Activated CD8-positive, alpha-beta T cell treated with anti-CD3 and anti-CD28 coated beads, Interleukin-2, amount 10 ng/mL, durations not matched to agents 7 days and 5 days (primary cell): Measurements from ENCODE around the gene MRGPRD. TPM values are rescaled to one million over a fixed set of nuclear protein-coding genes. Genes with fewer than 3 reads are reported as not detected.

Experiments
- ATAC-seq: fragments of 150-1000 bp; cut with Tn5 transposase; one replicate; pipeline ENCODE4 v1.10.0; 2021; ENCODE audit warnings: moderate library complexity
- CTCF ChIA-PET: fragments of 350-600 bp; sonication (Branson Sonifier 250); formaldehyde crosslinking; loops from one replicate; lab custom pipeline; 2021; ENCODE audit warnings: antibody characterized with exemption; lab: Charles Lee
- POLR2A ChIA-PET: fragments of 350-600 bp; sonication (Branson Sonifier 250); formaldehyde crosslinking; loops from one replicate; lab custom pipeline; 2021; ENCODE audit warnings: antibody characterized with exemption; lab: Charles Lee
- DNase-seq: peaks from one replicate; pipeline ENCODE4 v3.0.0-alpha.2; 2020
- H3K27ac Mint-ChIP-seq: one replicate; pipeline ENCODE4 v1.8.0; 2021; ENCODE audit warnings: mild to moderate bottlenecking, mixed read lengths
- H3K27me3 Mint-ChIP-seq: one replicate; pipeline ENCODE4 v1.8.0; 2021; ENCODE audit warnings: low read depth, mixed read lengths
- H3K36me3 Mint-ChIP-seq: one replicate; pipeline ENCODE4 v1.8.0; 2021; ENCODE audit warnings: low read depth, mixed read lengths
- H3K4me1 Mint-ChIP-seq: one replicate; pipeline ENCODE4 v1.8.0; 2021; ENCODE audit warnings: low read depth, mixed read lengths
- H3K4me3 Mint-ChIP-seq: one replicate; pipeline ENCODE4 v1.8.0; 2021; ENCODE audit warnings: mild to moderate bottlenecking, mixed read lengths
- H3K9me3 Mint-ChIP-seq: one replicate; pipeline ENCODE4 v1.8.0; 2022; ENCODE audit warnings: mixed read lengths; ENCODE audit not compliant: insufficient read depth
- total RNA-seq, 2 experiments: library from RNA; stranded (reverse); gene quantifications; one replicate each; pipeline ENCODE4 v1.2.3, GENCODE V29; 2021

MRGPRD gene
- total RNA-seq, 2 experiments from 2014 or later: not detected

DNA sequence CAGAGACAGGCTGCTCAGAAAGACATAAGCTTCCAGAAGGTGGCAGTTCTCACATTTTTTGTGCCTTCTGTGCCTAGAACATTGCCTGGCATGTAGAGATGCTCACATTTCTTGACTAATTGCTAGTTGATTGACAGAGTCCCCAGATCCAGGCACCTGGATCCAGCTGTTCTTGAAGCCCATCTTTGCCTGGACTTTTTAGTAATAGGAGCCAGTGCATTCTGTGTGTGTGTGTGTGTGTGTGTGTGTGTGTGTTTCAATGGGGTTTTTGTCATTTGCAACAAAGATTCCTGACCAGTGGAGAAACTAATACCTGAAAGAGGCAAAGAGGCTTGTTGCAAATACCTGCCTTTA is 17.2 kb upstream of the MRGPRD start:
- no peaks in the 10 kb centered on the region for H3K36me3 Mint-ChIP-seq
- DNase-seq (no peak), ATAC-seq (no peak)
- no peak overlapping the region for H3K27ac Mint-ChIP-seq
- no peaks in the 10 kb centered on the region for H3K4me1 Mint-ChIP-seq
- POLR2A ChIA-PET: no interaction called here
- H3K27me3 Mint-ChIP-seq: peaks cover 3% of the 10 kb centered on the region
- CTCF ChIA-PET: no interaction called here
- no peak overlapping the region for H3K4me3 Mint-ChIP-seq
- no peaks in the 10 kb centered on the region for H3K9me3 Mint-ChIP-seq

DNA sequence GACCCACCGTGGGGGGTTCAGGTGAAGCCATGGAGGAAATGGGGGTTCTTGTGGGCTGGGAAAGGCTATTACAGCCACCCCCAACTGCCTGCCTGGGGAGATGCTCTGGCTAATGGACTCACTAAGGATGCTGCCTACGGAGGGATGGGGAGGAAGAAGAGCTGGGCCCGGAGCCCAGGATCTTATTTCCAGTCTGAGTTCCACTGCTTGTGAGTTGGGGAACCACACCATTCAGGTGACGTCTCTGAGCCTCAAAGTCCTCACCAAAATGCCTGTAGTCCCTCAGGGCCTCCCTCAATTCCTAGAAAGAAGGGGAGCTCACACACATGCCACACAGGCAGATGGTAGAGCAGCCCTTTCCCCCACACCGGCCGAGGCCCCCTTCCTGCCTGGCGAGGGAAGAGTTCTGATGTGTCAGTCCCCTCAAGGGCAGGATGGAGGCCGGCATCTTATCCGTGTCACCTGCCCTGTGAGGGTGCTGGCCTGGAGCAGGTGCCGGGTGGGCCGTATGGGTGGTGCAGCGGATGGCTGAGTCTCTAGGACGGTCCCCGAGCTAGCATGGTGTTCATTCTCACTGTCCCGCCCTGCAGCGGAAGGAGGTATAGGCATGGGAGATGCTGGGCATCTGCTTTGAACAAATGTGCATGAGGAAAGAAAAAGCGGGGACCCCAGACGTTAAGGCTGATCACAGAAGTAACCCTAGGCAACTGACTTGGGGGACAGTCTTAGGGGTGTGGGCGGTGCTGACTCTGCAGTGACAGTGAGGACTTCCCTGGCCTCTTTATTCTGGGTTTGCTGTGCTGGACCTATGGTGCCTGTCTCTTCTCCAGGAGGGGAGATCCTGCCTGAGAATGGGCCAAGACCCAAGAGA is 16.6 kb upstream of the MRGPRD start:
- DNase-seq: no peak
- ChIA-PET POLR2A (no interaction called here), CTCF (no interaction called here)
- no peak for ATAC-seq
- peaks cover 3% of the 10 kb centered on the region for H3K27me3 Mint-ChIP-seq
- H3K9me3 Mint-ChIP-seq: no peaks in the 10 kb centered on the region
- no peak overlapping the region for H3K27ac Mint-ChIP-seq
- no peak overlapping the region for H3K4me3 Mint-ChIP-seq
- peaks cover 2% of the 10 kb centered on the region for H3K4me1 Mint-ChIP-seq
- H3K36me3 Mint-ChIP-seq: no peaks in the 10 kb centered on the region

DNA sequence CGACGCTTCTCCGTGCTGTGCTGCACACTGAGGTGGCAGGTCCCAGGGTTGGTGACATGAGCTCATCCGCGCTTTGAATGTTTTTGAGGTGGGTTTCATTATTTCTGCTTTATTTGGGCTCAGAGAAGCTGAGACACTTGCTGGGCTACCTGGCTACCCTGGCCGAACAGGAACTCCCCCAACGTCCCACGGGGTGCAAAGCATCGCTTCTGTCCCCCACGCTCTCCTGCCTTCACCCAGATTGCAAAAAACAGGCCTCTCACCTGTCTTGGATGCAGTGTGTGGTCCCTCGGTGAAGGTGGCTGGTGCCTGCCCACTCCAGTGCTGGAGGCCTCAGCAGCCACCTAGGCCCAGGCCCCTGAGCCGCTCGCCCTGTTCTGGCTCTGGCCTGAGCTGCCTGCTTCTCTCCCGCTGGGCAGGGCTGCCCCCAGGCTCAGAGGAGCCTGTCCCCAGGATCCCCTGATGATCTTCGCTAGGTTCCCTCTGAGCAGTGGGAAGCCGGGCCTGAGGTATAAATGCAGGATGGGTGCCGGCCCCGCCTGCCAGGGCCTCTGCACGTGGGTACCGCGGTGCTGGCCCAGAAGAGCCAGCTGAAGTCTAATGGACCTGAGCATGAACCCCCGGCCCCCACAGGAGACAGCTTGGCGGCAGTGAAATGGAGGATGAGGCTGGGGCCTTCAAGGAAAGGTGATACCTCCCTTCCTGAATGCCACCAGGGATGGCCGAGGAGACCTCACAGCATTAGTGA is 15.8 kb upstream of the MRGPRD start:
- ATAC-seq (no peak), DNase-seq (no peak)
- Mint-ChIP-seq H3K9me3 (no peaks in the 10 kb centered on the region), H3K4me1 (peaks cover 2% of the 10 kb centered on the region), H3K36me3 (no peaks in the 10 kb centered on the region), H3K27ac (no peak overlapping the region), H3K4me3 (no peak overlapping the region), H3K27me3 (peaks cover 6% of the 10 kb centered on the region)
- POLR2A ChIA-PET: no interaction called here
- CTCF ChIA-PET: no interaction called here

DNA sequence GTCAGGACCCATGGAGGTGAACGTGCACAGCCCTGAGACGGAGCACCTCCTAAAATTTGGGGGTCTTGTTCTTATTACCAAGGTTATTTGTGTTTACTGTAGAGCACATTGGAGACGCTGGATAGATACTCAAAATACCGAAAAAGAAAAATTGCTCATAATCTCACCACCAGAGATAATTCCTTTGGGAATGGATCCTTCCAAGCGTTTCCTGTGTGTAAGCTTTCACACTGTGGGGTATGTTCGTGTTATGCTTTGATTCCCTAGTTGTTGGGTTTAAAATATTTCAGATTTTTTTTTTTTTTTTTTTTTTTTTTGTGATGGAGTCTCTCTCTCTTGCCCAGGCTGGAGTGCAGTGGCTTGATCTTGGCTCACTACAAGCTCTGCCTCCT is 14.1 kb upstream of the MRGPRD start:
- H3K36me3 Mint-ChIP-seq: no peaks in the 10 kb centered on the region
- no peak for DNase-seq
- ChIA-PET POLR2A (no interaction called here), CTCF (no interaction called here)
- no peak for ATAC-seq
- H3K27me3 Mint-ChIP-seq: peaks cover 6% of the 10 kb centered on the region
- peaks cover 2% of the 10 kb centered on the region for H3K4me1 Mint-ChIP-seq
- no peaks in the 10 kb centered on the region for H3K9me3 Mint-ChIP-seq
- H3K27ac Mint-ChIP-seq: no peak overlapping the region
- H3K4me3 Mint-ChIP-seq: no peak overlapping the region

DNA sequence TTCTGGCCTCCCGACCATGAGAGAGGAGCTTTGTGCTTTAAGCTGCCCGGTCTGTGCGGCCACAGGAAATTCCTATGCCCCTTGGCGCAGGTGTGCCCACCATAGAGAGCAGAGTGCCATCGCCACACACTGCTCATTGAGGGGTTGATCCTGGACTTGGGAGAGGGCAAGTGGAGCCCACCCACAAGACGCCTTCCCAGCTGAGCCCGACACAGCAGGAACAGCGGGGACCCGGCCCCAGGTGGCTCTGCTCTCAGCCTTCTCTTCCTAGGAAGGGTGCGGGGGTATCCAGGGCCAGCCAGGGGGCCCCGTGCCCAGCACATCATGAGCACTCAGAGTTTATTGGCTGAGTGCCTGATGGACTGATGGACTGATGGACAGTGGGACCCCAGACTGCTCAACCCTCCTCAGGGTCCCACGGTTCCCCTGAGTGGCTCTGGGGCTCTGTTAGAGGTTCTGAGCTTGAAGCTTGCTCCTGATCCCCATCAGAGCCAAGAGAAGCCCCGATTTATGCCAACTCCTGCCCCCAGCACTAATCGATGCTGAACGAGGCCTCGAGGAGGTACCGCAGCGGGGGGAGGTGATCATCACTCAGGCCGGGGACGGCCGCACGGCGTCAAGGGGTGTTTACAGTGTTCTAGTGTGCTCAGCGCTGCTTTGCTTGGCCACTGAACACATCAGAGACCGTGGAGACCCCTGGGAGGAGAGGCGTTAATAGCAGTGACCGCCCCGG is 13.5 kb upstream of the MRGPRD start:
- no peaks in the 10 kb centered on the region for H3K9me3 Mint-ChIP-seq
- ATAC-seq (no peak), DNase-seq (no peak)
- no peak overlapping the region for H3K27ac Mint-ChIP-seq
- CTCF ChIA-PET: no interaction called here
- H3K27me3 Mint-ChIP-seq: peaks cover 8% of the 10 kb centered on the region
- no peaks in the 10 kb centered on the region for H3K36me3 Mint-ChIP-seq
- no peak overlapping the region for H3K4me3 Mint-ChIP-seq
- H3K4me1 Mint-ChIP-seq: peaks cover 2% of the 10 kb centered on the region
- POLR2A ChIA-PET: no interaction called here

DNA sequence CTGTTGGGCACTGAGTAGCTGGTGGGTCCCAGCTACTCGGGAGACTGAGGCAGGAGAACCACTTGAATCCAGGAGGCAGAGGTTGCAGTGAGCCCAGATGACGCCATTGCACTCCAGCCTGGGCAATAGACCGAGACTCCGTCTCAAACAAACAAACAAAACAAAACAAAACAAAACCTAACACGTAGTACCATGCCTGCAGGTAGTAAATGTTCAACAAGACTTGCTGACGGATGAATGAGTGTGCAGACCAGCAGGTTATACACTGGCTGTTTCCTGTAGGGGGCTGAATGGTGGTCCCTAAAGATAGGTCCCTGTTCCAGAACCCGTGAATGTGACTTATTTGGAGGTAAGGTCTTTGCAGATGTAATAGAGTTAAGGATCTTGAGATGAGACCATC is 12.8 kb upstream of the MRGPRD start:
- CTCF ChIA-PET: no interaction called here
- POLR2A ChIA-PET: no interaction called here
- DNase-seq: no peak
- Mint-ChIP-seq H3K36me3 (no peaks in the 10 kb centered on the region), H3K27ac (no peak overlapping the region), H3K27me3 (peaks cover 8% of the 10 kb centered on the region), H3K4me1 (peaks cover 2% of the 10 kb centered on the region), H3K9me3 (no peaks in the 10 kb centered on the region), H3K4me3 (no peak overlapping the region)
- ATAC-seq: no peak

DNA sequence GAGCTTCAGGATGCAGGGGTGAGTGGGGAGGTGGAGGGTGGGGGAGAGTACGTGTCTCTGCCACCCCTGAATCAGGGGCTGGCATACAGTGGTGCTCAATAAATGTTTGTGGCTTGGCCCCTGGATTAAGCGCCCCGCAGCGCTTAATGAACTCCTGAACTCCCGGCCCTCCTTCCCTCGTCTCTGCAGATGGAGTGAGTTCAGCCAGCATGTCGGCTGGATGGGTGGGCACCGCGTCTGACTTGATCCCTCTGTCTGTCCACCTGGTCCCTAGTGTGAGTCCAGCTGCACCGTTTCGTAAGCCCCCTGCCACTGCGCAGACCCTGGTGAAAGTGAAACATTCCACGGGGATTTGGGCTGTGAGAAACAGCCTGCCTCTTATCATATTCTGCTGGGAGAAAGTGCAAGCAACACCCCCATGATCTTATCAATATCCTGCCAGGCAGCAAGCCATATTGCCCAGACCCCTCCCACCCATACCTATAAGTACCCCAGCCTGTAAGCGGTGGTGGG is 12.0 kb upstream of the MRGPRD start:
- ChIA-PET POLR2A (interaction anchor here (0.5 kb wide), 1 partner anchor 123 kb away, joined by 4 read pairs; no protein-coding TSS in a partner anchor), CTCF (no interaction called here)
- Mint-ChIP-seq H3K36me3 (no peaks in the 10 kb centered on the region), H3K4me1 (peaks cover 2% of the 10 kb centered on the region), H3K4me3 (no peak overlapping the region), H3K27me3 (peaks cover 12% of the 10 kb centered on the region), H3K27ac (no peak overlapping the region), H3K9me3 (no peaks in the 10 kb centered on the region)
- DNase-seq (no peak), ATAC-seq (no peak)

DNA sequence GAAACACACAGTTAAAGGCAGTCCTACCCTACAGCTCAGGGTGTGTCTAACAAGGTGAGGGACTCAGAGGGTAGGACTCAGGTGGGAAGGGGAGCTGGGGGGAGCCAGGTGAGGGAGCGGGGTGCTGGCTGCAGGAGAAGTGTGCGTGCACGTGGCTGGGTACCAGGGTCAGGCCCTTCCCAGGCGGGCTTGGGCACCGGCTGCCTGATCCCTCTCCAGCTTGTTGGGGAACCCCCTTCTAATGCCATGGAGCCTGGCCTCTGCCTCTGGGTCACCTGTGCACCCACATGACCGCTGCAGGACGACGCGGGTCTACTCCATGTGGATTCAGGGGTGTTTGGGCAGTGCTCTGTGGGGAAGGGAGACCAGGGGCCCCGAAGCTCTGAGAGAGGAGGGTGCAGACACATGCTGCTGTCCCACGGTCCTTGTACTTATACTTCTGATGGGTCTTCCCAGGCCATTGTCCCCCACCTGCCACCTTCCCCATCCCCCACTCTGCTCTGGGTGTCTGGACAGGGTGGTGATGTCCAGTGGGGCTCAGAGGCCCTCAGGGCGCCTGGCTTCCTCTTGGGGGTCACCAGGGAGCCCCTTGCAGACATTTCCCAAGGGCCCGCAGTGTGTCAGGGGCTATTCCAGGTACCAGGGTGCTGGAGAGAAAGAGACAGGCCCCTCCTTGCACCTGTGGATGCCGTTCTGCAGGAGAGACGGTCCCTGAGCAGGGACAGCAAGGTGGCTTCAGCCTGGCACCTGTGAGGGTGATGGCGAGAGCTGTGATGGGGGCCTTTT is 10.4 kb upstream of the MRGPRD start:
- Mint-ChIP-seq H3K27me3 (peaks cover 21% of the 10 kb centered on the region), H3K36me3 (no peaks in the 10 kb centered on the region), H3K9me3 (peaks cover 8% of the 10 kb centered on the region), H3K4me1 (peaks cover 2% of the 10 kb centered on the region), H3K4me3 (no peak overlapping the region), H3K27ac (no peak overlapping the region)
- CTCF ChIA-PET: no interaction called here
- no peak for DNase-seq
- ATAC-seq: no peak
- POLR2A ChIA-PET: no interaction called here

DNA sequence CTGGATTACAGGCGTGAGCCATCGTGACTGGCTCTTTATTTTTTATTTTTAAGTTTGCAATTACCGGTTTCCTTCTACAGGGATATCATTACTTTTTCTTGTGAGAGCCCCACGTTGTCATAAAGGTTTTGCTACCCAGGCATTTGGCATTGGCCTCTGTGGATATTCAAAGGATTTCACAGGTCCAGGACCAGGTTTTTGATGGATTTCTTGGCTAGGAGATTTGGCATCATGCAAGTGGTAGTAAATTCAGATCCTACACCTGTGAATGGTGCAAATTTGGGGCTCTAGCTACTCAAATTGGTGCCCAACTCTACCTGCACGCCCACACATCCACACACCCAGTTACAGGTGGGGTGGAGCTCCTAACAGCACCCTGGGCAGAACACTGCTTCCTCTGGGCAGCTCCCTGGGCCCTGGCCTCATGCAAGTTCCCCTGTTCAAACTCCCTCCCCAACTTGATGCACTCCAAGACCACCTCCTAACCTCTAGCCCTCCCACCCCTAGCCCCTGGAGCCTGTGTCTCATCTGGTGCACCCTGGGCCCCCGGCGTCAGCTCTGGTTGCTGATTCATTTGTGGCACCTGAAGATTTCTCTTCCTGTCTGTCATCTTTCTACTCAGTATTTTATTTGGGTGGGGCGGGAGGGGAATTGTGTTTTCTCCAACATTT is 9.3 kb upstream of the MRGPRD start:
- POLR2A ChIA-PET: no interaction called here
- Mint-ChIP-seq H3K27me3 (peaks cover 21% of the 10 kb centered on the region), H3K4me3 (no peak overlapping the region), H3K9me3 (peaks cover 8% of the 10 kb centered on the region), H3K27ac (no peak overlapping the region), H3K36me3 (no peaks in the 10 kb centered on the region), H3K4me1 (peaks cover 2% of the 10 kb centered on the region)
- DNase-seq (no peak), ATAC-seq (no peak)
- CTCF ChIA-PET: no interaction called here

DNA sequence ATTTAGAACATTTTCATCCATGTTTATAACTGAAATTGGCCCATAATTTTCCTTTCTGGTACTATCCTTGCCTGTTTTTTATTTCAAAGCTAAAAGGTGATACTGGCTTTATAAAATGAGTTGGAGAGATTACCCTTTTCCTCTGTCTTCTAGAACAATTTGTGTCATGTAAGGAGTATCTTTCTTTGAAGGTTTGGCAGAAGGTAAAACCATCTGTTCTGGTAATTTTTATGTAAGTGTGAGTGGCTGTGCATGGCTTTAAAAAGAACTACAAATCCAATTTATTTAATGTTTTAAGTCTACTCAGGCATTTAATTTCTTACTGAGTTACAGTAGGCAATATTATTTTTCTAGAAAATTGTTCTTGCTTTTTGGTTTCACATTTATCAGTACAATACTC is 7.7 kb upstream of the MRGPRD start:
- no peak overlapping the region for H3K4me3 Mint-ChIP-seq

DNA sequence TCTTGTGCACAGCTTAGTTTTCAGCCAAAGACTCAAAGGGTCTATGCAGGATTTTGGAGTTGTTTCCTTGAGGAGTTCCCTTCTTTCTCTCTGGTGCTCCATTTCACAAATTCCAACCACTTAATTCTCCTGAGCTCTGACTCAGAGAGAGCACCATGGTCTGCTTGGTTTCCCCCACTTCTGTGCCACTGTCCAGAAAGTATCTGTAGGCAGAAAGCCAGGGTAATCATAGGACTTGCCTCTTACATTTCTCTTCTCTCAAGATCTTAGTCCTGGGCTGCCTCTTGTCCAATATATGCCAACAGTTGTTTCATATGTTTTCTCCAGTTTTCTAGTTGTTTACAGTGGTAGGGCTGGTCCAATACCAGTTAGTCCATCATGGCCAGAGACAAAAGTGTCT is 6.4 kb upstream of the MRGPRD start:
- Mint-ChIP-seq H3K4me3 (no peak overlapping the region), H3K27me3 (peaks cover 22% of the 10 kb centered on the region), H3K36me3 (no peaks in the 10 kb centered on the region), H3K9me3 (peaks cover 8% of the 10 kb centered on the region), H3K4me1 (no peaks in the 10 kb centered on the region), H3K27ac (no peak overlapping the region)
- no peak for ATAC-seq
- no peak for DNase-seq
- CTCF ChIA-PET: no interaction called here
- POLR2A ChIA-PET: no interaction called here

More for the DNA sequence above, 7.7 kb upstream of the MRGPRD start:
- CTCF ChIA-PET: no interaction called here
- POLR2A ChIA-PET: no interaction called here
- Mint-ChIP-seq H3K36me3 (no peaks in the 10 kb centered on the region), H3K27ac (no peak overlapping the region), H3K27me3 (peaks cover 24% of the 10 kb centered on the region), H3K4me1 (peaks cover 2% of the 10 kb centered on the region), H3K9me3 (peaks cover 8% of the 10 kb centered on the region)
- ATAC-seq: no peak
- no peak for DNase-seq
